ENCODE results near the gene BCAM. TPM values are rescaled to one million over a fixed set of nuclear protein-coding genes. Genes with fewer than 3 reads are reported as not detected.

Gene BCAM
- total and polyA plus RNA-seq, 2 donors (not counting 1 experiment from before 2014, with no cell fraction given), result 12.2 to 20.3 TPM

GRCh38 chr19:44810234-44811121, 1.6 kb downstream of the BCAM start:
- no peaks in the 10 kb centered on the region for H3K79me2 ChIP-seq (ENCODE audit: control insufficient read depth, insufficient read depth, low read length)
- no peak overlapping the region for H3K4me2 ChIP-seq (ENCODE audit: extremely low read depth, insufficient read depth, low read length)
- peaks cover 11% of the 10 kb centered on the region for H3K4me1 ChIP-seq (ENCODE audit: control insufficient read depth, extremely low read depth, insufficient read depth, low read length)
- peaks cover 6% of the 10 kb centered on the region for H3K36me3 ChIP-seq (ENCODE audit: control insufficient read depth, insufficient read depth, low read length)
- TF ChIP-seq CTCF (conservative IDR thresholded peaks at IDR 0.05 in 1 of 2, IDR thresholded peaks at IDR 0.05 in 1 of 2; ENCODE audit: low read depth in 1 of 2, low read length in 2 of 2) (no peak), EZH2 (IDR thresholded peaks at IDR 0.05; ENCODE audit: low read length, missing control alignments) (no peak)
- H3K27me3 ChIP-seq (ENCODE audit: control insufficient read depth, insufficient read depth, low read length), result no peaks in the 10 kb centered on the region
- DNase-seq (ENCODE audit: low read depth in 2 of 2), result no peak
- no peaks in the 10 kb centered on the region for H4K20me1 ChIP-seq (ENCODE audit: control insufficient read depth, extremely low read depth, insufficient read depth, low read length)
- no peaks in the 10 kb centered on the region for H3K9me3 ChIP-seq (ENCODE audit: control insufficient read depth, insufficient read depth, low read depth, low read length)
- H3K27ac ChIP-seq (ENCODE audit: insufficient read depth, low read length), result no peak overlapping the region
- no peak overlapping the region for H3K4me3 ChIP-seq (replicated peaks in 1 of 4; ENCODE audit: control extremely low read depth in 1 of 4, insufficient read depth in 1 of 4, low read depth in 3 of 4, low read length in 4 of 4)
- no peak overlapping the region for H3K9ac ChIP-seq (ENCODE audit: insufficient read depth, low read length)
- no peak overlapping the region for H2AFZ ChIP-seq (ENCODE audit: low read length)

- Histone ChIP-seq H3K4me2 (ENCODE audit: extremely low read depth, insufficient read depth, low read length) (no peak overlapping the region), H3K9me3 (ENCODE audit: control insufficient read depth, insufficient read depth, low read depth, low read length) (no peaks in the 10 kb centered on the region), H3K36me3 (ENCODE audit: control insufficient read depth, insufficient read depth, low read length) (peaks cover 6% of the 10 kb centered on the region), H4K20me1 (ENCODE audit: control insufficient read depth, extremely low read depth, insufficient read depth, low read length) (no peaks in the 10 kb centered on the region), H2AFZ (ENCODE audit: low read length) (no peak overlapping the region), H3K4me1 (ENCODE audit: control insufficient read depth, extremely low read depth, insufficient read depth, low read length) (peaks cover 11% of the 10 kb centered on the region), H3K27me3 (ENCODE audit: control insufficient read depth, insufficient read depth, low read length) (no peaks in the 10 kb centered on the region), H3K79me2 (ENCODE audit: control insufficient read depth, insufficient read depth, low read length) (no peaks in the 10 kb centered on the region), H3K4me3 (replicated peaks in 1 of 4; ENCODE audit: control extremely low read depth in 1 of 4, insufficient read depth in 1 of 4, low read depth in 3 of 4, low read length in 4 of 4) (no peak overlapping the region), H3K27ac (ENCODE audit: insufficient read depth, low read length) (no peak overlapping the region), H3K9ac (ENCODE audit: insufficient read depth, low read length) (no peak overlapping the region)
- no peak for DNase-seq (ENCODE audit: low read depth in 2 of 2)
- TF ChIP-seq EZH2 (IDR thresholded peaks at IDR 0.05; ENCODE audit: low read length, missing control alignments) (no peak), CTCF (conservative IDR thresholded peaks at IDR 0.05 in 1 of 2, IDR thresholded peaks at IDR 0.05 in 1 of 2; ENCODE audit: low read depth in 1 of 2, low read length in 2 of 2) (no peak)
Measured at GRCh38 chr19:44811122-44811419, 2.2 kb downstream of the BCAM start.

- TF ChIP-seq CTCF (conservative IDR thresholded peaks at IDR 0.05 in 1 of 2, IDR thresholded peaks at IDR 0.05 in 1 of 2; ENCODE audit: low read depth in 1 of 2, low read length in 2 of 2) (no peak), EZH2 (IDR thresholded peaks at IDR 0.05; ENCODE audit: low read length, missing control alignments) (no peak)
- H3K4me2 ChIP-seq (ENCODE audit: extremely low read depth, insufficient read depth, low read length), result no peak overlapping the region
Measured at GRCh38 chr19:44812142-44812718, 3.3 kb downstream of the BCAM start.

More at GRCh38 chr19:44812142-44812718, 3.3 kb downstream of the BCAM start:
- no peaks in the 10 kb centered on the region for H4K20me1 ChIP-seq (ENCODE audit: control insufficient read depth, extremely low read depth, insufficient read depth, low read length)
- H3K79me2 ChIP-seq (ENCODE audit: control insufficient read depth, insufficient read depth, low read length), result no peaks in the 10 kb centered on the region
- peaks cover 6% of the 10 kb centered on the region for H3K36me3 ChIP-seq (ENCODE audit: control insufficient read depth, insufficient read depth, low read length)
- H3K4me3 ChIP-seq (replicated peaks in 1 of 4; ENCODE audit: control extremely low read depth in 1 of 4, insufficient read depth in 1 of 4, low read depth in 3 of 4, low read length in 4 of 4), result no peak overlapping the region
- no peaks in the 10 kb centered on the region for H3K27me3 ChIP-seq (ENCODE audit: control insufficient read depth, insufficient read depth, low read length)
- H3K9me3 ChIP-seq (ENCODE audit: control insufficient read depth, insufficient read depth, low read depth, low read length), result no peaks in the 10 kb centered on the region
- no peak overlapping the region for H3K9ac ChIP-seq (ENCODE audit: insufficient read depth, low read length)
- DNase-seq (ENCODE audit: low read depth in 2 of 2), result no peak
- no peak overlapping the region for H3K27ac ChIP-seq (ENCODE audit: insufficient read depth, low read length)
- H2AFZ ChIP-seq (ENCODE audit: low read length), result no peak overlapping the region
- peaks cover 11% of the 10 kb centered on the region for H3K4me1 ChIP-seq (ENCODE audit: control insufficient read depth, extremely low read depth, insufficient read depth, low read length)
